Neutrophil (primary cell): ENCODE measurements around the gene LRRC7.

Source experiments
- H3K27ac ChIP-seq: fragments of 200-600 bp; sonication (generic); 2 replicates; pipeline ENCODE4 v1.5.1; 2016; ENCODE audit warnings: mild to moderate bottlenecking, moderate library complexity
- H3K27me3 ChIP-seq: fragments of 200-600 bp; sonication (generic); 2 replicates; pipeline ENCODE4 v1.6.0; 2016; ENCODE audit warnings: mild to moderate bottlenecking
- H3K36me3 ChIP-seq: fragments of 200-600 bp; sonication (generic); 2 replicates; pipeline ENCODE4 v1.5.1; 2017
- H3K4me1 ChIP-seq, 2 experiments: fragments of 200-600 bp in 1 of 2; sonication (generic) in 1 of 2; 1 replicate in 1 of 2; 2 replicates in 1 of 2; pipeline versions ENCODE4 v1.5.1 to v1.6.1; 2013 to 2016; ENCODE audit warnings: low read depth in 1 of 2, low read length in 1 of 2, mild to moderate bottlenecking in 1 of 2, moderate library complexity in 1 of 2; ENCODE audit not compliant: control insufficient read depth in 1 of 2, insufficient read depth in 1 of 2
- H3K4me3 ChIP-seq, 2 experiments: fragments of 200-600 bp in 1 of 2; sonication (generic) in 1 of 2; 1 replicate in 1 of 2; 2 replicates in 1 of 2; pipeline ENCODE4 v1.5.1; 2013 to 2016; ENCODE audit warnings: low read depth in 1 of 2, low read length in 1 of 2, mild to moderate bottlenecking in 1 of 2, moderate library complexity in 1 of 2
- H3K9me3 ChIP-seq: fragments of 200-600 bp; sonication (generic); 2 replicates; pipeline ENCODE4 v1.5.1; 2016
- TF ChIP-seq, protein P1 (sequence below): fragments of 200-600 bp; sonication (generic); IDR thresholded peaks from 2 replicates; pipeline ENCODE4 v1.5.1; 2016; ENCODE audit warnings: antibody characterized with exemption

LRRC7 gene

DNA sequence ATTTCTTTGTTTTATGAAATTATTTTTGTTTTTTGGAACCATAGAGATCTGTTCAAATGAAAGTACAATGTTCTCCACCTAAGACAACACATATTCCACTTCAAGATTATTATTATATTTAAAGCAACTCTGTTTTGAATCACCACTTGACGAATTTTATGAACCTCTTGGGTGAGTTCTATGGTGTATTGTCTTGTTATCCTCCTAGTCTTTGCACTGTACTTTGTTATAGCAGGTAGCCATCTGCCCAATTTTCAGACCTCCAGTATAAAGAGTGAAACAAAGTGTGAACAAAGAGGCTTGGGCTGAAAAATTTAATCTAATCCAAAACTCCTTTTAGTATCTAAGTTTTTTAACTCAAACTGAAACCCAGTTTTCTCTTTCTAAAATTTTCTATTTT, 71.0 kb downstream of the LRRC7 start:
- TF ChIP-seq, protein P1, sequence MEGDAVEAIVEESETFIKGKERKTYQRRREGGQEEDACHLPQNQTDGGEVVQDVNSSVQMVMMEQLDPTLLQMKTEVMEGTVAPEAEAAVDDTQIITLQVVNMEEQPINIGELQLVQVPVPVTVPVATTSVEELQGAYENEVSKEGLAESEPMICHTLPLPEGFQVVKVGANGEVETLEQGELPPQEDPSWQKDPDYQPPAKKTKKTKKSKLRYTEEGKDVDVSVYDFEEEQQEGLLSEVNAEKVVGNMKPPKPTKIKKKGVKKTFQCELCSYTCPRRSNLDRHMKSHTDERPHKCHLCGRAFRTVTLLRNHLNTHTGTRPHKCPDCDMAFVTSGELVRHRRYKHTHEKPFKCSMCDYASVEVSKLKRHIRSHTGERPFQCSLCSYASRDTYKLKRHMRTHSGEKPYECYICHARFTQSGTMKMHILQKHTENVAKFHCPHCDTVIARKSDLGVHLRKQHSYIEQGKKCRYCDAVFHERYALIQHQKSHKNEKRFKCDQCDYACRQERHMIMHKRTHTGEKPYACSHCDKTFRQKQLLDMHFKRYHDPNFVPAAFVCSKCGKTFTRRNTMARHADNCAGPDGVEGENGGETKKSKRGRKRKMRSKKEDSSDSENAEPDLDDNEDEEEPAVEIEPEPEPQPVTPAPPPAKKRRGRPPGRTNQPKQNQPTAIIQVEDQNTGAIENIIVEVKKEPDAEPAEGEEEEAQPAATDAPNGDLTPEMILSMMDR: no peak
- H3K9me3 ChIP-seq: no peaks in the 10 kb centered on the region
- H3K4me3 ChIP-seq: no peak overlapping the region
- no peaks in the 10 kb centered on the region for H3K36me3 ChIP-seq
- no peaks in the 10 kb centered on the region for H3K27me3 ChIP-seq
- H3K27ac ChIP-seq: no peak overlapping the region
- no peaks in the 10 kb centered on the region for H3K4me1 ChIP-seq

DNA sequence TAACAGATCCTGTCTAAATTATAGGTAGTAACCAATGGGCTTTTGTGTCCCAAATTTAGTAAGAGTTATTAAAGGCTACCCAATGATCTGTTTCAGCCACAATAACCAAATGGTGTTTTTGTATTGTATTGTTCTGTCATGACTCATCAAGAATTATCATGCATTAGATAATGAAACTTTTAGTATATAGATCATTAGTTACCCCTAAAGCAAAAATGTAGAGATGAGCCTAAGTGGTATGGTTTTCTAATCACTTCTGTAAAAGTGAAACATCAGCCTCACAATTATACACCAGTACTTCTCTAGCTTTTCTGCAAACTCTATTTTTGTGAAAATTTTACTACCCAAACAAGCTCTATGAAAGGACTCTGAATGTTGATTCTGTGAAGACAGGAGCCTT, 71.4 kb downstream of the LRRC7 start:
- Histone ChIP-seq H3K4me3 (no peak overlapping the region), H3K9me3 (no peaks in the 10 kb centered on the region), H3K4me1 (no peaks in the 10 kb centered on the region), H3K27ac (no peak overlapping the region), H3K27me3 (no peaks in the 10 kb centered on the region), H3K36me3 (no peaks in the 10 kb centered on the region)
- TF ChIP-seq, protein P1: no peak

DNA sequence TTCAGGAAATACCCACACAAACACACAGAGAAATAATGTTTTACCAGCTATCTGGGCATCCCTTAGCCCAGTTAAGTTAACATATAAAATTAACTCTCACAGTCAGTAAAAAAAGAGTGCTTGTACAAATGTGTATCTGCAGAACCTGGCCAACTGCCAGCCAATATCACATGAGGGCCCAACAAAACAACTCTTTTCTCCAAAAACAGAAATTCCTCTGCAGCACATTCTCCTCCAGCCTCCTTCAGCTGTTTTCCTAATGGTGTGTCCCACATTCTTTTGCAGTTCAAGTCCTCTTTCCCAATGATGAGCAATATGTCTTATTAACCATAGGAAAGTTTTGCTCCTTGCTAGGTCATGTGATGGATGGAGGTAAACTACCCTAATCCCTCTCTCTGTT, 75.5 kb downstream of the LRRC7 start:
- TF ChIP-seq, protein P1: no peak

DNA sequence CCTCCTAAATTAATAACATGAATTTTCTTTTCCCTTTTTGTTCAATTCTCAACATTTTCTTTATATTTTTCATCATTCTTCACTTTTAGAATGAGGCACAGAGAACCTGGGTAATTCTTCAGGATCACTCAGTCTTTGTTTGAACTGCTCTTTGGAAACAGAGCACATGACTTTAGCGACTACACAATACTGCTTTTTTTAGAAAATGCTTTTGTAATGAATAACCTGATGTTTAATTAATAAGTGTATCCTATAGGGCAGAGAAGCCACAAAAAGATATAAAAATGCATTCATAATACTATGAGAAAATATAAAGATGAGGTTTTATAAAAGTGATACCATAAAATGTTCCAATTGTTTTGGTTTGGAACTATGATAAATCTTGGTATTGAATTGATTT, 77.8 kb downstream of the LRRC7 start:
- TF ChIP-seq, protein P1: no peak
- H3K27ac ChIP-seq: no peak overlapping the region
- no peak overlapping the region for H3K4me3 ChIP-seq
- H3K4me1 ChIP-seq: no peaks in the 10 kb centered on the region
- no peaks in the 10 kb centered on the region for H3K36me3 ChIP-seq
- H3K27me3 ChIP-seq: no peaks in the 10 kb centered on the region
- no peaks in the 10 kb centered on the region for H3K9me3 ChIP-seq

More for the DNA sequence above, 75.5 kb downstream of the LRRC7 start:
- Histone ChIP-seq H3K27ac (no peak overlapping the region), H3K4me1 (no peaks in the 10 kb centered on the region), H3K9me3 (no peaks in the 10 kb centered on the region), H3K36me3 (no peaks in the 10 kb centered on the region), H3K27me3 (no peaks in the 10 kb centered on the region), H3K4me3 (no peak overlapping the region)

DNA sequence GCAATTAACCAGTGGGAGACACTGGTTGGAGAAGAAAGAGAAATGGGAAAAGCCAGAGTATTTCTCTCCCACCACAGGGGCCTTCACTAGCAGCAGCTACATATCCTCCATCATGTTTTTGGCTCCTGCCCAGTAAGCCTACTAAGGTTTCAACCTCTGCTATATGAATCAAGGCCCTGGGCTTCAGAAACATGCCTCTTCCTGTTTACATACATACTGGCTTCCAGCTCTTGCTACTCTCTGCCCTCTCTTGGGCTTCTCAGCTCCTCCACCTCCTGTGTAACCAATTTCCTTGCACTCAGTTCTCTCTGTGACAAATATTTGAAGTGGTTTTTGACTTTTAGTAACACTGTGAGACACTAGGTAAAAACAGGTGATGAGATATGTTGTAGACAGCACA, 80.8 kb downstream of the LRRC7 start:
- Histone ChIP-seq H3K9me3 (no peaks in the 10 kb centered on the region), H3K4me1 (no peaks in the 10 kb centered on the region)
- TF ChIP-seq, protein P1: no peak

More for the DNA sequence above, 80.8 kb downstream of the LRRC7 start:
- Histone ChIP-seq H3K36me3 (no peaks in the 10 kb centered on the region), H3K27me3 (no peaks in the 10 kb centered on the region), H3K27ac (no peak overlapping the region), H3K4me3 (no peak overlapping the region)
